Tibial artery (tissue), 4 donors: ENCODE results near the gene SERAC1.

Experiments
- DNase-seq, 2 donors: peaks; one replicate each; pipeline ENCODE4 v3.0.0-alpha.2; 2019
- H3K27ac ChIP-seq, 2 donors: fragments of 200-600 bp; sonication (generic) in 1 of 2; 1 replicate in 1 of 2; 2 replicates in 1 of 2; pipeline ENCODE4 v1.5.1; 2018 to 2019; ENCODE audit warnings: mild to moderate bottlenecking in 1 of 2
- H3K27me3 ChIP-seq, 2 donors: fragments of 200-600 bp; sonication (generic) in 1 of 2; one replicate each; pipeline versions ENCODE4 v1.5.1 to v1.6.0; 2016 to 2019
- H3K36me3 ChIP-seq, 3 donors: fragments of 200-600 bp; sonication (generic) in 2 of 3; one replicate each; pipeline ENCODE4 v1.5.1; 2016 to 2019; ENCODE audit warnings: mild to moderate bottlenecking in 2 of 3
- H3K4me1 ChIP-seq, 4 donors: fragments of 200-600 bp; sonication (generic) in 2 of 4; 1 replicate in 3 of 4; 2 replicates in 1 of 4; pipeline ENCODE4 v1.5.1; 2016 to 2019
- H3K4me3 ChIP-seq, 2 donors: fragments of 200-600 bp; sonication (generic) in 1 of 2; 1 replicate in 1 of 2; 2 replicates in 1 of 2; pipeline ENCODE4 v1.5.1; 2018 to 2019; ENCODE audit warnings: mild to moderate bottlenecking in 2 of 2
- H3K9me3 ChIP-seq, 3 donors: fragments of 200-600 bp; sonication (generic) in 1 of 3; one replicate each; pipeline ENCODE4 v1.5.1; 2016 to 2019
- CTCF ChIP-seq, 2 experiments: fragments of 200-600 bp in 1 of 2; fragments of 450-650 bp in 1 of 2; IDR thresholded peaks; one replicate each; pipeline ENCODE4 v1.5.1; 2017 to 2019; ENCODE audit warnings: antibody characterized with exemption in 2 of 2, mild to moderate bottlenecking in 1 of 2, moderate library complexity in 1 of 2
- intact Hi-C: fragments of 100-400 bp; cut with DNase I; formaldehyde crosslinking; loops from one replicate; pipeline ENCODE4 v1.15.0; 2023; ENCODE audit warnings: low total_unique reads

SERAC1 gene

GRCh38 chr6:158124288-158124687 is 43.8 kb downstream of the SERAC1 start:
- Histone ChIP-seq H3K27me3 (no peaks in the 10 kb centered on the region), H3K4me1 (no peaks in the 10 kb centered on the region), H3K9me3 (no peaks in the 10 kb centered on the region), H3K36me3 (peaks cover 18 to 45% (median 41%) of the 10 kb centered on the region in 3 donors), H3K27ac (no peak overlapping the region), H3K4me3 (no peak overlapping the region)
- no peak for DNase-seq
- no peak for TF ChIP-seq CTCF (IDR thresholded peaks at IDR 0.05)
- intact Hi-C loops = no loop called here

DNA sequence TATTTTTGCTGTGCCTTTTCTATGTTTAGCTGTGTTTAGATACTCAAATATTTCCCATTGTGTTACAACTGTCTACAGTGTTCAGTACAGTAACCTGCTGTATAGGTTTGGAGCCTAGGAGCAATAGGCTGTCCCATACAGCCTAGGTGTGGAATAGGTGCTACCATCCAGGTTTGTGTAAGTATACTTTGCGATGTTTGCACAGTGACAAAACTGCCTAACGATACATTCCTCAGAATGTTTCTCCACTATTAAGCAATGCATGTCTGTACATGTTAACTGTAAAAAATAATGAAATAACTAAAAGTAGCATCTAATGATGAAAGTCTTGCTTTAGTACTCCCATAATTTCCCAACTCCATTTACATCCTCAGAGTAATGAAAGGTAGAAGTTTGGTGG is 46.0 kb downstream of the SERAC1 start:
- Histone ChIP-seq H3K36me3 (peaks cover 11 to 49% (median 45%) of the 10 kb centered on the region in 3 donors), H3K9me3 (no peaks in the 10 kb centered on the region), H3K27ac (no peak overlapping the region), H3K27me3 (no peaks in the 10 kb centered on the region), H3K4me1 (no peaks in the 10 kb centered on the region), H3K4me3 (no peak overlapping the region)
- no peak for TF ChIP-seq CTCF (IDR thresholded peaks at IDR 0.05)
- intact Hi-C loops = no loop called here
- no peak for DNase-seq

- intact Hi-C loops = no loop called here
- DNase-seq = no peak
- no peak for TF ChIP-seq CTCF (IDR thresholded peaks at IDR 0.05)
- Histone ChIP-seq H3K9me3 (no peaks in the 10 kb centered on the region), H3K27me3 (no peaks in the 10 kb centered on the region), H3K36me3 (peaks cover 12 to 52% (median 50%) of the 10 kb centered on the region in 3 donors), H3K27ac (no peak overlapping the region), H3K4me3 (no peak overlapping the region), H3K4me1 (no peaks in the 10 kb centered on the region)
Measured at GRCh38 chr6:158121335-158121734, 46.7 kb downstream of the SERAC1 start.

GRCh38 chr6:158118886-158119285 is 49.2 kb downstream of the SERAC1 start:
- intact Hi-C loops = no loop called here
- Histone ChIP-seq H3K36me3 (peaks cover 14 to 58% (median 57%) of the 10 kb centered on the region in 3 donors), H3K4me3 (no peak overlapping the region), H3K9me3 (no peaks in the 10 kb centered on the region), H3K4me1 (no peaks in the 10 kb centered on the region), H3K27ac (no peak overlapping the region), H3K27me3 (no peaks in the 10 kb centered on the region)
- no peak for DNase-seq
- no peak for TF ChIP-seq CTCF (IDR thresholded peaks at IDR 0.05)

DNA sequence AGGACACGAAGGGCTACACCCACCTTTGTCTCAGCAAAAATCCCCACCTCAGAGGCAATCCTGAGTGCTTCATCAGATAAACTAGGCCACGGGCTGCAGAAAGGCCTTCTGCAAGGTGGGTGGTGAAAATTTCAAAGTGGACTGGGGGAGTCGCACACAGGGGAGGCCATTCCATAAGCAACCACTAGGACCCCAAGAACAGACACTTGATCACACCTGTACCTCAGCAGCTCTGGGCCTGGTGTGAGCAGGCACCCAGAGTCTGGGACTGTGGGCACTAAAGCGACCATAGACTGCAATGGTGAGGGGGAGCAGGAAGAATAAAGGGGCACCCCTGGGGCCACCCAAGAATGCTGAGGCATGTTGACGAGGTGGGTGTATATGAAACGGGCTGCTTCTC is 52.6 kb downstream of the SERAC1 start:
- intact Hi-C loops = no loop called here
- no peak for TF ChIP-seq CTCF (IDR thresholded peaks at IDR 0.05)
- no peak overlapping the region for H3K27ac ChIP-seq
- no peaks in the 10 kb centered on the region for H3K27me3 ChIP-seq
- H3K36me3 ChIP-seq = peaks cover 17 to 80% (median 78%) of the 10 kb centered on the region in 3 donors
- H3K4me1 ChIP-seq = no peaks in the 10 kb centered on the region
- no peaks in the 10 kb centered on the region for H3K9me3 ChIP-seq
- H3K4me3 ChIP-seq = no peak overlapping the region
- DNase-seq = no peak

DNA sequence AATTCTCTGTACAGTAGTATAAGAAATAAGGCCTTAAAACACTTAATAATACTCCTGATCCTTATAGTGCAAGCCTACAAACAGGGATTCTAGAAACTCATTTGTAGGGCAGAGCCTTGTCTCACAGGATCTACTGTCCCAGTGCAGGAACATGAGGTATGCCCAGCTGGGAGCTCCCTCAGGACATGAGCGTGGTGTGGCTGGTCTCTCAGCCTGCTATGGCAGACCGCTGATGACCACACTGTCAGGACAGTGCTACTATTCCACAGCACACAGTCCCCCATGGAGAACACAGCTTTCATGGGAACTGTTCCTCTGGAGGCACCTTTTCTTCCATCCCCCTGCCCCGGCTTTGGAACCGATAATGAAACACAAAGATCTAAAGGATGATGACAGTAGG is 53.0 kb downstream of the SERAC1 start:
- Histone ChIP-seq H3K4me3 (no peak overlapping the region), H3K27ac (no peak overlapping the region), H3K9me3 (no peaks in the 10 kb centered on the region), H3K36me3 (peaks cover 19 to 80% (median 75%) of the 10 kb centered on the region in 3 donors), H3K4me1 (no peaks in the 10 kb centered on the region), H3K27me3 (no peaks in the 10 kb centered on the region)
- DNase-seq = no peak
- intact Hi-C loops = no loop called here
- TF ChIP-seq CTCF (IDR thresholded peaks at IDR 0.05) = no peak
